ENCODE results near the gene IGFBP1.

Gene IGFBP1

GRCh38 chr7:45910855-45911254 is 22.6 kb downstream of the IGFBP1 start:
- DNase-seq = no peak

- DNase-seq = no peak
These were observed 23.0 kb downstream of the IGFBP1 start for GRCh38 chr7:45911311-45911710.

GRCh38 chr7:45912972-45913371 is 24.7 kb downstream of the IGFBP1 start:
- no peak for DNase-seq

GRCh38 chr7:45914911-45915310 is 26.6 kb downstream of the IGFBP1 start:
- DNase-seq = no peak

- DNase-seq = no peak
These were observed 27.3 kb downstream of the IGFBP1 start for GRCh38 chr7:45915606-45916005.

GRCh38 chr7:45917064-45917463 is 28.8 kb downstream of the IGFBP1 start:
- DNase-seq = no peak

GRCh38 chr7:45917658-45918057 is 29.4 kb downstream of the IGFBP1 start:
- peak; percentile 73 for DNase-seq

GRCh38 chr7:45918556-45918955 is 30.3 kb downstream of the IGFBP1 start:
- no peak for DNase-seq

GRCh38 chr7:45919231-45919784 is 31.0 kb downstream of the IGFBP1 start:
- no peak for DNase-seq

GRCh38 chr7:45919993-45920459 is 31.7 kb downstream of the IGFBP1 start:
- DNase-seq = no peak

GRCh38 chr7:45920502-45921380 is 32.5 kb downstream of the IGFBP1 start, which contains the start of gene IGFBP3:
IGFBP3 (minus strand) TSS chr7:45921272; CDS start chr7:45921140, 132 bp downstream.
- DNase-seq = peak; percentile 16

GRCh38 chr7:45921381-45921698 is 33.1 kb downstream of the IGFBP1 start:
- no peak for DNase-seq

- peak; percentile 20 for DNase-seq
These were observed 33.6 kb downstream of the IGFBP1 start for GRCh38 chr7:45921699-45922519.

GRCh38 chr7:45922810-45923209 is 34.5 kb downstream of the IGFBP1 start:
- DNase-seq = peak; percentile 22

- DNase-seq = peak; percentile 53
These were observed 35.0 kb downstream of the IGFBP1 start for GRCh38 chr7:45923290-45923689.

GRCh38 chr7:45923818-45924217 is 35.5 kb downstream of the IGFBP1 start:
- DNase-seq = no peak

- DNase-seq = no peak
These were observed 36.0 kb downstream of the IGFBP1 start for GRCh38 chr7:45924283-45924682.

GRCh38 chr7:45927721-45928120 is 39.4 kb downstream of the IGFBP1 start:
- no peak for DNase-seq

- DNase-seq = no peak
These were observed 42.7 kb downstream of the IGFBP1 start for GRCh38 chr7:45930967-45931366.

- DNase-seq = no peak
These were observed 49.0 kb downstream of the IGFBP1 start for GRCh38 chr7:45937301-45937700.

- DNase-seq = no peak
These were observed 49.6 kb downstream of the IGFBP1 start for GRCh38 chr7:45937862-45938261.

- no peak for DNase-seq
These were observed 50.5 kb downstream of the IGFBP1 start for GRCh38 chr7:45938626-45939302.

- no peak for DNase-seq
These were observed 51.3 kb downstream of the IGFBP1 start for GRCh38 chr7:45939574-45939973.

All from CD4-positive, alpha-beta T cell treated with Interleukin-6 for 4 hours (primary cell).